Activated CD8-positive, alpha-beta memory T cell treated with anti-CD3 and anti-CD28 coated beads for 24 hours (primary cell): Measurements from ENCODE around the gene PDE3B.

ENCODE experiments used
- DNase-seq: peaks from one replicate; pipeline ENCODE4 v3.0.0-alpha.2; 2020

PDE3B gene

GRCh38 chr11:14892036-14892556, 248.5 kb downstream of the PDE3B start, which contains the start of gene CYP2R1:
Gene CYP2R1 (minus strand): TSS chr11:14892231. CDS start chr11:14892205, 26 bp downstream.
- peak; percentile 94 for DNase-seq

GRCh38 chr11:14892577-14892976, 249.0 kb downstream of the PDE3B start:
- DNase-seq: no peak

GRCh38 chr11:14894657-14895598, 251.3 kb downstream of the PDE3B start:
- DNase-seq: no peak

GRCh38 chr11:14898355-14898754, 254.8 kb downstream of the PDE3B start:
- DNase-seq: no peak

GRCh38 chr11:14898906-14899305, 255.3 kb downstream of the PDE3B start:
- DNase-seq: no peak

GRCh38 chr11:14902650-14903350, 259.2 kb downstream of the PDE3B start:
- no peak for DNase-seq

GRCh38 chr11:14904745-14905103, 261.1 kb downstream of the PDE3B start:
- peak; percentile 95 for DNase-seq

- peak; percentile 89 for DNase-seq
These were observed 261.8 kb downstream of the PDE3B start for GRCh38 chr11:14905104-14906033.

GRCh38 chr11:14906578-14906977, 263.0 kb downstream of the PDE3B start:
- peak; percentile 62 for DNase-seq

GRCh38 chr11:14906993-14907392, 263.4 kb downstream of the PDE3B start:
- peak; percentile 63 for DNase-seq

- peak; percentile 95 for DNase-seq
These were observed 264.0 kb downstream of the PDE3B start for GRCh38 chr11:14907411-14908213.

- no peak for DNase-seq
These were observed 264.7 kb downstream of the PDE3B start for GRCh38 chr11:14908214-14908880.

GRCh38 chr11:14914536-14914935, 270.9 kb downstream of the PDE3B start:
- DNase-seq: no peak

- no peak for DNase-seq
These were observed 272.8 kb downstream of the PDE3B start for GRCh38 chr11:14916403-14916802.
